Stimulated activated CD4-positive, alpha-beta T cell treated with anti-CD3 and anti-CD28 coated beads, TNF-alpha, amount 100 ng/mL, for 1 hour (primary cell): ENCODE data around the gene TRIM16.
"Not testable (repeated sequence)": the region's sequence is repeated elsewhere in the genome, so short reads cannot be mapped to it uniquely, and the experiment has no call there.

Experiments
- DNase-seq, 3 donors: peaks; one replicate each; pipeline ENCODE4 v3.0.0-alpha.2; 2020; ENCODE audit warnings: low read depth in 3 of 3, low spot score in 1 of 3

Gene TRIM16

GRCh38 chr17:15659236-15659635 lies 24.9 kb downstream of the TRIM16 start:
- no peak for DNase-seq

- no peak for DNase-seq
These were observed 25.8 kb downstream of the TRIM16 start for GRCh38 chr17:15658296-15658695.

DNA sequence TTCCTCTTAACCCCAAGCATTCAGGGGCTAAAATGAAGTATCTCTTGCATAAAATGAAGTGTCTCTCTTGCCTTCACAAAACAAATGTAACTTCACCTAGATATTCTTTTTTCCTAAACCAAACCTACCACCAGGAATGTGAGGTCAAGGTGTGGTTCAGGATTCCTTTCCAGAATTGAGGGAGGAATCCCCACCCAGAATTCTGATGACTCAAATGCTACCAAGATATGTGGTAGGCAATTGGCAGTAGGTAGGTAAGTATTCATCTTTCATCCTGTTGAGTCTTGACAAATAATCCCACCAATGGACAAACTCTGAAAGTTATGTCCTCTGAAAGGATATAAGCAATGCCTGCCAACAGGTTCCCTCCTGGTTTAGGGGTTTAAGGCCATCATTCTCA lies 26.2 kb downstream of the TRIM16 start:
- no peak for DNase-seq

- no peak for DNase-seq
These were observed 29.1 kb downstream of the TRIM16 start for GRCh38 chr17:15654886-15655561.

DNA sequence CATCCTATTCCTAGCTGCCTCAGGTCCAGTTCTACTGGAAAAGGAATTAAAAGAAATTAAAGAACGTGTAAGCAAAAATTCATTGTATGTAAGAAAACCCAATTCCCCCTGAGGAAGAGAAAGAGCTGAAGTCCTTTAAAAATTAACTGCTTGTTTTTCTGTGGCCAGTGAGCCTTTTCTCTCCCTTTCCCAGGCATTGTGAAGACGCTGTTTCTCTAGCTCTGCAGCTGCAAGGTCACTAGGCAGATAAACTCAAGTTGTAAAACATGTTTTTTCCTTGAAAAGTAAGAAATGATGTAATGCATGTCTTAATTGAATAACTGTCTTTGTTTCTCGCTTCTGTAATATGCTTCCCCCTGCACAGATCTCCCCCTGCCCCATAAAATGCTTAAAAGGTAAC lies 29.7 kb downstream of the TRIM16 start:
- not testable (repeated sequence) for DNase-seq

- no peak for DNase-seq
These were observed 31.2 kb downstream of the TRIM16 start for GRCh38 chr17:15652960-15653359.

GRCh38 chr17:15651583-15652110 lies 32.5 kb downstream of the TRIM16 start:
- no peak for DNase-seq

- DNase-seq = no peak
These were observed 33.1 kb downstream of the TRIM16 start for GRCh38 chr17:15650741-15651582.

DNA sequence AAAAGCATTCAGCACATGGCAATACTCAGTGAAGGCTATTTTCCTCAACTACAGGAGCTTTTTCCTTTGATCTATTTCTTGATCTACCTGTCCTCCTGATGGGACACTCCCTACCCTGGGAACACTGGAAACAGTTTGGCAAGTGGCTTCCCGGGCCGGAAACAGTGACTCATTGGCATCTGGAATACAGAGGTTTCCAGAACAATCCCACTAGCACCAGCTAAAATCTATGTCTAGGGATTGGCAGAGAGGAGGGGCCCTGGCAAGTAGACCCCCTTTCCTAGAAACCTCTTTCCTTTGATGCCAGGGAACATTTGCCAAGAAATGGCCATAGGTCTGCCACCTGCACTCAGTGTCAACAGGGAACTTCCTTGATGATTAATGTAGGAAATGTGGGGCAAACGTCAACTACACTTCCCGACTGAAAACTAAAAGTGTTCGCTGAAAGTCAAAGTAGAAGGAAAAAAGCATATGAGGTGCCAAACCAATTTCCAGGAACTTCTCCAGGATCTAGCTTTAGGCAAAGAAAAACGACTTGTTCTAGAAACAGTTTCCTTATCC lies 34.2 kb downstream of the TRIM16 start:
- no peak for DNase-seq

- no peak for DNase-seq
These were observed 35.7 kb downstream of the TRIM16 start for GRCh38 chr17:15648386-15648785.

DNA sequence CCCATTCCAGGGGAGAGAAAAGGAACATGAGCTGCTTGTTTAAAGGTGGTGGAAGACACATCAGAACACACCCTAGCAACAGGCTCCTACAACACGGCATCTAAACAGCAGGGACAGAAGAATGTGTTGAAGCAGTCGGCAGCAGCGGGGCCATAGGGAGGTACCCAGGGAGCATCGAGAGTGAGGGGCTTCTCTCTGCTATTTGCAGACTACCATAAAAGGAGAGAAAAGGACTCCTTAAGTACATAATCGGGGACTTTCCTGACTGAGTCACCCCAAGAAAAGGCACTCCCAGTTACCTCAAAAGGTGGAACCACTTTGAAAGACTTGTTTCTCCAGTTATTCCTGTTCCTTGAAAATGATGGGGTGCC lies 38.2 kb downstream of the TRIM16 start:
- DNase-seq = not testable (repeated sequence)

DNA sequence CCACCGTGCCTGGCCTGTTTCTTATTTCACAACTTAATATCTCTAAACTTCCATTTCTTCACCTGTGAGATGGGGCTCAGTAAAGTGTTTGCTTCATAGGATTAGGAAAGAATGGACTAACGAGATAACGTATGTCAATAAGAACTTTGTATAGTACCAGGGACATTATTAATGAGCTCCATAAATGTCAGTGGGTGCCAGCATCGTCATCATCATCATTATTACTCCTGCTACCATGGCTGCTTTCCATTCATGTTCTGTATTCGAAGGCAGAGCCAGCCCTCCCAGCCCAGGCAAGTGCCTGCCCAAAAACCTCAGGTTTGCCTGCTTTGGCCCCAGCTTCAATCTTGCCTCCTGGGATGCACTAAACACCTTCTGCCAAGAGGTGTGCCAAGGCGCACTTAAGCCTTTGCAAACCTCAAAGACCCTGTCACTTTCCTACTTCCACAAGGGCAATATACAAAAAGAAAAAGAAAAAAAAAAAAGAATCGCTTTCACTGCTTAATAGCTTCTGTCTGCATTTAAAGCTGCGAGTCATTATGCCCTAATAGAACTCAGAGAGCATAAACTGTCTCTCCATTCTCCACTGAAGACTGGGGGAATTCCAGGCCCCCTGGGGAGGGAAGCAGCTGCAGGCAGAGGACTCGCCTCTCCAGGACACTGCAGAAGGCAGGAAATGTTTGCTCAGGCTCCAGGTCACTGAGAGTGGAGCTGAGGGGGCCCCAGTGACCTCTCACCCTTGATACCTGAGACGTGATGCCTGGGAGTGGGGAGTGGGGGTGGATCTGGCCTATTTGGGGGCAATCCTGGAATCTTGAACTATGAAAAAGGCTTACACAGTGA lies 38.8 kb downstream of the TRIM16 start:
- not testable (repeated sequence) for DNase-seq

DNA sequence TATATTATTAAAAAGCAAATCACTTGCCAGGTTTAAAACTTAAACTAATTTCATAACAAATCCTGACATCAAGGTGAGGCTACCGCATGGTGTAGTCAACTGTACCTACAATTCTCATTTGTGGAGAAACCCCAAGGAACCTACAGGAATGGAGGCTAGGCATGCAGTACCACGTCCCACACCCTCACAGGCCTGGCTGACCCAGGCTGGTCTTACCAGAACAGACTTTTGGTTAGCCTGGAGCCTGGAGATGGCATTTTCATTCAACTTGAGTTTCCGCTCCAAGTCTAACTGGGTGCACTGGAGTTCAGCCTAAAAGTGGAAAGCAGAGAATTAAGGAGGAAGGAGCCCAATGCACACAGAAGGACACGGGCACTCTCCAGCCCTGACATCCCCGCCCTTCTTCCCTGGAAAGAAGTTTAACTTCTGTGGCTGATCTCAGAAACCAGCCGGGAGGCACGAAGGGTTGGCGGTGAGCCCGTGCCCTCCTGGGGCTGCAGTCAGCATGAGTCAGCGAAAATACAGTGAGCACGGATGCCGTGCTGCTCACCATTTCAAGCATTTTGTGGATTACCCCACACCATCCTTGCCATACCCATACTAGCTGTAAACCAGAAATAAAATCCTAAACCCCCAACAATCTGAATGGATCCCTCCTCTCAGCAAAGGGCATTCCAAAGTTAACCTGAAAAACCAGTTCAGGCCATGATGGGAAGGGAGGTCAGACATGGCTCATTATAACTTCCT lies 41.4 kb downstream of the TRIM16 start:
- not testable (repeated sequence) for DNase-seq

DNA sequence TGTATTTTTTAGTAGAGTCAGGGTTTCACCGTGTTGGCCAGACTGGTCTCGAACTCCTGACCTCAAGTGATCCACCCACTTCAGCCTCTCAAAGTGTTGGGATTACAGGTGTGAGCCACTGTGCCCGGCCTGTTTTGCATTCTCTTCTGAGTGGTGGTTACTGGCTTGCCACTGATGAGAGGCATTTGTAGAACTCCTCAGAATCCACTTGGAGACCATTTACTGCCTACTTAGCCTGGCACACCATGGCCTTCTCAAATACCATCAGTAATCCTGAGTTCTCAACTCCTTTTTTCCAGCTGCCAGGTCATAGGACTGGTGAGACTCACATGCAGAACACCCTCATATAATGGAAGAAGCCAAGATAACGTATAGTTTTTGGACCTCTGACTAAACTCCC lies 42.1 kb downstream of the TRIM16 start:
- not testable (repeated sequence) for DNase-seq

- not testable (repeated sequence) for DNase-seq
These were observed 53.1 kb downstream of the TRIM16 start for GRCh38 chr17:15630930-15631453.

DNA sequence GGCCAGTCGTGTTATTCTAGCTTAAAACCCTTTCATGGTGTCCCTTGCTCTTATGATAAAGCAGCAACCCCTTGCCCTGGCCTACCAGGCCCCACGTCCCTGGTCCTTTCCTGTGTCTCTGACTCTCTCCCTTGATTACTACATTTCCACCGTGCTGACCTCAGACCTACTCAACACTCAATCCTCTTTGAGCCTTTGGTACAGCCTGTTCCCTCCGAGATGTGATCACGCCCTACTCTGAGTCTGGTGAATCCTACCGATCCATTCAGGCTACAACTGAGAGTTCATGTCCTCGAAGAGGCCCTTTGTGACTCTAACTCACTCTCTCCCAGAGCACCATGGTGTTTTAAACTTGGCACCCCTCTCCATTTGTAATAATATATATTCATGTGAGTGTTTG lies 54.1 kb downstream of the TRIM16 start:
- DNase-seq = not testable (repeated sequence)

- not testable (repeated sequence) for DNase-seq
These were observed 60.4 kb downstream of the TRIM16 start for GRCh38 chr17:15623661-15624209.

GRCh38 chr17:15623255-15623654 lies 60.9 kb downstream of the TRIM16 start:
- not testable (repeated sequence) for DNase-seq

- DNase-seq = not testable (repeated sequence)
These were observed 62.0 kb downstream of the TRIM16 start for GRCh38 chr17:15622124-15622523.
